ENCODE data around the gene PTPN2. TPM values are rescaled to one million over a fixed set of nuclear protein-coding genes. Genes with fewer than 3 reads are reported as not detected.
A peak's percentile ranks its signal among the peaks of the same experiment; 100 is the strongest.

PTPN2 gene
- total RNA-seq, 2 donors from 2014 or later = 32.2 to 34.3 TPM

- no peaks in the 10 kb centered on the region for H3K9me3 ChIP-seq
- H3K36me3 ChIP-seq = no peaks in the 10 kb centered on the region
- H3K27ac ChIP-seq = no peak overlapping the region
- TF ChIP-seq CTCF (IDR thresholded peaks at IDR 0.05) = no peak
- H3K4me1 ChIP-seq = no peaks in the 10 kb centered on the region
- intact Hi-C loops (cut with DNase I) = no loop called here
- no peak overlapping the region for H3K9ac ChIP-seq (ENCODE audit: low read depth in 2 of 2, low read length in 2 of 2)
- no peaks in the 10 kb centered on the region for H3K27me3 ChIP-seq
- no peak for DNase-seq
- no peak overlapping the region for H3K4me3 ChIP-seq
These were observed 97.4 kb downstream of the PTPN2 start for GRCh38 chr18:12786669-12787068.

GRCh38 chr18:12783524-12783923 is 100.5 kb downstream of the PTPN2 start:
- Histone ChIP-seq H3K9ac (ENCODE audit: low read depth in 2 of 2, low read length in 2 of 2) (no peak overlapping the region), H3K27ac (no peak overlapping the region), H3K4me1 (no peaks in the 10 kb centered on the region), H3K36me3 (no peaks in the 10 kb centered on the region), H3K4me3 (no peak overlapping the region), H3K27me3 (no peaks in the 10 kb centered on the region), H3K9me3 (no peaks in the 10 kb centered on the region)
- peak; percentile 46 for DNase-seq
- TF ChIP-seq CTCF (IDR thresholded peaks at IDR 0.05) = no peak
- intact Hi-C loops (cut with DNase I) = no loop called here

GRCh38 chr18:12782521-12782920 is 101.5 kb downstream of the PTPN2 start:
- Histone ChIP-seq H3K27ac (no peak overlapping the region), H3K9me3 (no peaks in the 10 kb centered on the region), H3K4me3 (no peak overlapping the region), H3K36me3 (no peaks in the 10 kb centered on the region), H3K4me1 (no peaks in the 10 kb centered on the region), H3K27me3 (no peaks in the 10 kb centered on the region), H3K9ac (ENCODE audit: low read depth in 2 of 2, low read length in 2 of 2) (no peak overlapping the region)
- intact Hi-C loops (cut with DNase I) = no loop called here
- no peak for DNase-seq
- TF ChIP-seq CTCF (IDR thresholded peaks at IDR 0.05) = no peak

GRCh38 chr18:12779456-12779855 is 104.6 kb downstream of the PTPN2 start:
- no peak for DNase-seq

GRCh38 chr18:12779043-12779442 is 105.0 kb downstream of the PTPN2 start:
- Histone ChIP-seq H3K36me3 (no peaks in the 10 kb centered on the region), H3K27me3 (no peaks in the 10 kb centered on the region), H3K4me1 (no peaks in the 10 kb centered on the region), H3K4me3 (no peak overlapping the region), H3K27ac (no peak overlapping the region), H3K9ac (ENCODE audit: low read depth in 2 of 2, low read length in 2 of 2) (no peak overlapping the region), H3K9me3 (no peaks in the 10 kb centered on the region)
- intact Hi-C loops (cut with DNase I) = no loop called here
- DNase-seq = no peak
- TF ChIP-seq CTCF (IDR thresholded peaks at IDR 0.05) = no peak

More at GRCh38 chr18:12779456-12779855, 104.6 kb downstream of the PTPN2 start:
- Histone ChIP-seq H3K4me3 (no peak overlapping the region), H3K27me3 (no peaks in the 10 kb centered on the region), H3K36me3 (no peaks in the 10 kb centered on the region), H3K9ac (ENCODE audit: low read depth in 2 of 2, low read length in 2 of 2) (no peak overlapping the region), H3K9me3 (no peaks in the 10 kb centered on the region), H3K4me1 (no peaks in the 10 kb centered on the region), H3K27ac (no peak overlapping the region)
- no peak for TF ChIP-seq CTCF (IDR thresholded peaks at IDR 0.05)
- intact Hi-C loops (cut with DNase I) = no loop called here
